Glomerular visceral epithelial cell (primary cell): Measurements from ENCODE around the gene PCNA.
"Not testable (repeated sequence)": the region's sequence is repeated elsewhere in the genome, so short reads cannot be mapped to it uniquely, and the experiment has no call there.

Experiments used
- DNase-seq: peaks from one replicate; pipeline ENCODE4 v3.0.0-alpha.2; 2016; ENCODE audit errors: extremely low spot score

The PCNA gene

DNA sequence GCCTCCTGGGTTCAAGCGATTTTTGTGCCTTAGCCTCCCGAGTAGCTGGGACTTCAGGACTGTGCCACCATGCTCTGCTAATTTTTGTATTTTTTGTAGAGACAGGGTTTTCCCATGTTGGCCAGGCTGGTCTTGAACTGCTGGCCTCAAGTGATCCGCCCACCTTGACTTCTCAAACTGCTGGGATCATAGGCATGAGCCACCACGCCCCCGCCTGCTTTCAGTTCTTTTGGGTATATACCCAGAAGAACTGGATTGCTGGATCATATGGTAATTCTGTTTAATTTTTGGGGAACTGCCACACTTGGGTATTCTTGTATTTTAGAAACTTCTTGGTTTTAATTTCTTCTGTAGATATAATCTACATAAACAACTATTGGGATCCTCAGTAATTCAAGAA lies 24.1 kb upstream of the PCNA start:
- no peak for DNase-seq

DNA sequence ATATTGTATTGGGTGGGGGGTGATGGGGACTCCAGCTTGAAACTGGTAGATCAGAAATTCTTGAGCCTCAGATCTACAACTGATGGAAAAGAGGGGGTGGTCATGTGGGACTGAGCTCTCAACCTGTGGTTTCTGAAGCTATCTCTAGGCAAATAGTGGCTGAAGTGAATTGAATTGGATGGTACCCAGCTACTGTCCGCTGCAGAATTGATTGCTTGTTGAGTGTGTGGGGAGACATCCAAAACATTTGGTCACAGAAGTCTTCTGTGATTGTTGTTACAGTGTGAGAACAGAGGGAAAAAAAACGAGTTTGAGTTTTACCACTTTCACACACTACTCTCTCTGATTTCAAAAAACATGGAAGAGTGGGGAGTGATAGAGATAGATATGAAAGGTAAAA lies 21.9 kb upstream of the PCNA start:
- DNase-seq: no peak

DNA sequence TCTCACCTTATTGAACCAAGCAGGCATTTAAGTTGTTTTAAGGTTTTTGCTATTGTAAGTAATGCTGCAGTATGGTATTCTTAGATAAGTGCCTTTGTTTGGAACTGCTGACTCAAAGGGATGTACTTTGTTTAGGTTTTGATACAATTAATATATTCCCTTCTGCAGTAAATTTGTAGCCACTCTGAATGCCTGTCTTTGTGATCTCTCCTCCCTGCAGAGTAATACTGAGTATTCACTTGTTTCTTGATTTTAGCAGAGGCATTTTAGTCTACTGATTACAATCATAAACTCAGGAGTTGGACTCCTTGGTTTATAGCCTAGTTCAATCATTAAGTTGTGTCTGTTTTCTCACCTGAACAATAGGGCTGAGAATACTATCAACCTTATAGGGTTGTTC lies 20.4 kb upstream of the PCNA start:
- no peak for DNase-seq

DNA sequence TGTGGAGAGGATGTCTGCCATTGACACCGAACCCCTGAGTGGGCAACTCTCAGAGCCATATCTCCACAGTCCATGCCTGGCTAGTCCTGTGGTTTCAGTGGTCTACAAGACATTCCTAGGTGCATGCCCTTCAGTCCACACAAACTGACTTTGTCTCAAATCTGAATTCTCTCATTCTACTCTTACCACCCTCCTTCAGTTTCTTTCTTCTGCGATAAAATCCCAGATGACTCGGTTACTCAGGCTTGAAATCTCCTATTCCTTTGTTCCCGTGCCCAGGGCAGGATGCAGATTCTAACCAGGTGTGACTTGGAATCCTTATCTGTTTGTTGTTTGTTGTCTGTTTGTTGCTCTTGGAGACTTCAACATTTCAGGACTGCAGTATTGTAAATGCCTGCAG lies 16.3 kb upstream of the PCNA start:
- DNase-seq: peak; percentile 80

DNA sequence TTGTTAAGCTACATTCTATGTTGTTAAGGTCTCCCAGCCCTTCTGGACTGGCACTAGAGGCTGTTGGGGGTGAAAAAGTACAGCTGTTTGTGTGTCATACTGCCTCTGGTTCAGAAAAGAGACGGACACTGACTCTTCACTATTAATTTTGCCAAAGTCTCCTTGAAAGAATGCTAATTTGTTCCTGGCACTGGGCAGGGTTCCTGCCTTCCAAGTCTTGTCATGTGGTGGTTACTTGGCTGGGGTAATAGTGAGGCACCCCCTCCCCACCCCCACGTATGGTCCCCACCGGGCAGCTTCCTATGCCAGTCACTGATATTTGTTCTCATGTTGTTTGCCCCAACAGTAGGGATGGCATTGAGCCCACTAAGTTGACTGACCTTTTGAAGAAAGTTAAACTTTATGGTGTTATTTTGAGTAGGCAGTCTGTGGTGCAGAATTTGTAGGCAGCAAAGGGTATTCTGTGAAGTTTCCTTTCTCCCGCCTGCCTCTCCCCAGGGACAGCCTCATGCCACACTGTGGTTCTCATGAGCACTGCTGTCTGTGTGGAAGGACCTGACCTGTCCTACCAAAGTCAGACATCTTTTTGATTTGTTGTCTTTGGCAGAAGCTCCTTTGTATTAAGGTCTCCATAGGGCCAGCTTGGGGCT lies 15.7 kb upstream of the PCNA start:
- no peak for DNase-seq

- DNase-seq: no peak
Measured at GRCh38 chr20:5133998-5134397, 14.2 kb upstream of the PCNA start.

DNA sequence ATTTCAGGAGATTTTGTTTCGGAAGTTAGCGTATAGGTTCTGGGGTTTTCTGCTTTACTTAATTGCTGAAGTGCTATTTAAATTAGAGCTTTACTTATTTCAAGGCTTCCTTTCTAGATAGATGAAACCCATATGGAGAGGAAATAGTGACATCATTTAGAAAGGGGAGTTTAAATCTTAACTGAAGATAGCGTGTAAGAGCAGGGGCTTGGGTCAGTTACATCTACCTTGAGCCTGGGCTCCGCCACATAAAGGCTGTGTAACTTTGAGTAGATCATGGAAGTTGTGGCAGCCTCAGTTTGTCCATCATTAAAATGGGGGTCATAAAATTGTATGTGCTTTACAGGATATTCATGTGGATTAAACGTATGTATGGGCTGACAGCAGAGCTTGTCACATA lies 11.7 kb upstream of the PCNA start:
- no peak for DNase-seq

DNA sequence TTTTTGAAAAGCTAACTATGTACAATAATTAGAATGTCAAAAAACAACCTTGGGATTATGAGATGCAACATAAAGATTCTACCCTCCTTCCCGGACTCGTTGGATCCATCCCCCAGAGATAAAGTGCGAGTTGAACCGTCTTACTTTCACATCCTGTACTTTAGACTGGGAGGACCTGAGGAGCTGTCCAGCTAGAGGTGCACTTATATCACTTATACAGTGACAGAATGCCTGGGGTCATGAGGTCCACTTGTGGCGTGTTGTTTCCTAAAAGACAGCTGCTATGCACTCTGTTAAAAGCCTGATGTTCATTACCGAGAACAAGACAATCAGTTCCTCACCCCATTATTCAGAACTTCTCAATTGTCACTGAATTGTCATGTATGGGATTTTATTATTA lies 9.1 kb upstream of the PCNA start:
- DNase-seq: no peak

DNA sequence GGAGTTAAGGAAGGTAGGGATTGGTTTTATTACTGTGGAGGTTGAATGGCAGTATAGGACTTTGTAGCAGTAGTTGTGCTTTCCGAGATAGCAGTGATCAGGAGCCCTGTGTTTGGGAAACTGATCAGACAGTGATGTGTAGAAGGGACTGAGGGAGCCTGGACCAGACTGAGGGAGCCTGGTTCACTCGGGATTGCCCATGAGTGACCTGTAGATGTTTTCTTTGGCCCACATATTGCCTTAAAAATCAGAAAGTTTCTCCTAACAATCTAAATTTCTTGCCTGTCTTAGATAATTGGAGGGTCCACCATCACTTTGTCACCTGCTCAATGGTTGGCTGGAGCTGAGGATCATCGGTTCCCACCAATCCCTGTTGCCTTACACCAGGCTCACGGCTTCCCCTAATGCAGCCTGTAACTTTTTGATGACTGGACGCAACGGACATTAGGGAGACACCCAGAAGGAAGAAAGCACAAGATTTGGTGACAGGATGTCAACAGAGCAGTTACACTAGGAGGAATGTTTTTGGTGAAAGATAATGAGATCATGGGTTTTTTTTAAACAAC lies 8.2 kb upstream of the PCNA start:
- no peak for DNase-seq

GRCh38 chr20:5127204-5127858 lies 7.6 kb upstream of the PCNA start:
- DNase-seq: peak; percentile 77

- peak; percentile 100 for DNase-seq
Measured at GRCh38 chr20:5126512-5127203, 6.9 kb upstream of the PCNA start, which contains the start of gene CDS2. TSS of gene CDS2 (plus strand) at chr20:5127008. CDS start at chr20:5127093, 85 bp downstream.

- no peak for DNase-seq
Measured at GRCh38 chr20:5122873-5123260, 3.1 kb upstream of the PCNA start.

DNA sequence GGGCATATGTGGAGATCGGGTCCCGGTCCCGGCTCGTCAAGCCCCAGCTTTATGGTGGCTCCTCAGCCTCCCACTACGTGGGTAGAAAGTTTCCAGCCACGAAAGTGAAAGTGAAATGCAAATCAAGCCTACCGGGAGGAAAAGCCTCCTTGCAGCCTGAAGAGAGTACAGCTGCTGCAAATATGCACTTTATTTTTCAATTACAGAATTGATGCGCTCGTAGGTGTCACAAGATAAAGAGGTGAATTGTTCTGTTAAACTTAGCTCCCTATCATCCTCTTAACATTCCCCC lies 373 bp upstream of the PCNA start:
- no peak for DNase-seq

GRCh38 chr20:5119143-5119434 lies 669 bp downstream of the PCNA start:
- no peak for DNase-seq

DNA sequence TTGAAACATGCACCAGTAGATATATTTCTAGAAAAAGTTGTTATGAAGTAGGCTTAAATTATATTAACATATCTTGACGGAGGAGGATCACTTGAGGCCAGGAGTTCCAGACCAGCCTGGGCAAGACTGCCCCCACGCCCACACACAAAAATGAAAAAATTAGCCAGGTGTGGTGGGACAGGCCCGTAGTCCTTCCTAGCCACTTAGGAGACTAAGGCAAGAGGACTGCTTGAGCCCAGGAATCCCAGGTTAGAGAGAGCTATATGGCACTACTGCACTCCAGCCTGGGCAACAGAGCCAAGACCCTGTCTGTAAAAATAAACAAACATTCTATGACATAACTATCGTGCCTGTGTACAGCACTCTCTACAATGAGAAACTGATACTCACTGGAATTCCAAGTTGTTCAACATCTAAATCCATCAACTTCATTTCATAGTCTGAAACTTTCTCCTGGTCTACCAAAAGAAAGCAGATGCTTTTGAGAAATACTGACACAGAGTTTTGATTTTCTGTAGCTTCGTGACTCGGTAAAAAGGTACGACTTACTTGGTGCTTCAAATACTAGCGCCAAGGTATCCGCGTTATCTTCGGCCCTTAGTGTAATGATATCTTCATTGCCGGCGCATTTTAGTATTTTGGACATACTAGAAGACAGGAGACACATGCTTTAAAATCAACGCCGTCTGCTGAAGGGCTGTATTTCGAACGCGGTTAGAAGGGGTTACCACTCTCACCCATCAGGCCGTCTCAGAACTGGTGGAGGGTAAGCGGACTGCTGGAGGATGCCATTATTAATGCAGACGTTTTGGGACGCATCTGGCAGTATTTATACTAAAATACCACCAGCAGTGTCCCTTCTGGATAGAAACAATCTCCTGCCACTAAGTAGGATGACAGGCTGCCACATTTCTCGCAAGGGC lies 1.3 kb downstream of the PCNA start:
- DNase-seq: peak; percentile 25

- DNase-seq: no peak
Measured at GRCh38 chr20:5116875-5117274, 2.9 kb downstream of the PCNA start.

GRCh38 chr20:5114403-5114802 lies 5.4 kb downstream of the PCNA start:
- DNase-seq: no peak

- DNase-seq: no peak
Measured at GRCh38 chr20:5113615-5113986, 6.2 kb downstream of the PCNA start.

- no peak for DNase-seq
Measured at GRCh38 chr20:5109276-5109675, 10.5 kb downstream of the PCNA start.

GRCh38 chr20:5104479-5104878 lies 15.3 kb downstream of the PCNA start:
- no peak for DNase-seq

- DNase-seq: peak; percentile 80
Measured at GRCh38 chr20:5100684-5101347, 18.9 kb downstream of the PCNA start.

- not testable (repeated sequence) for DNase-seq
Measured at GRCh38 chr20:5099909-5100308, 19.8 kb downstream of the PCNA start.
